ENCODE results near the gene ATP8B4. TPM values are rescaled to one million over a fixed set of nuclear protein-coding genes. Genes with fewer than 3 reads are reported as not detected.

The ATP8B4 gene
- total and polyA plus RNA-seq, 2 of the 8 experiments (the other 6 are each of a cell fraction or from before 2014, with no cell fraction given): 0.17 to 0.24 TPM

DNA sequence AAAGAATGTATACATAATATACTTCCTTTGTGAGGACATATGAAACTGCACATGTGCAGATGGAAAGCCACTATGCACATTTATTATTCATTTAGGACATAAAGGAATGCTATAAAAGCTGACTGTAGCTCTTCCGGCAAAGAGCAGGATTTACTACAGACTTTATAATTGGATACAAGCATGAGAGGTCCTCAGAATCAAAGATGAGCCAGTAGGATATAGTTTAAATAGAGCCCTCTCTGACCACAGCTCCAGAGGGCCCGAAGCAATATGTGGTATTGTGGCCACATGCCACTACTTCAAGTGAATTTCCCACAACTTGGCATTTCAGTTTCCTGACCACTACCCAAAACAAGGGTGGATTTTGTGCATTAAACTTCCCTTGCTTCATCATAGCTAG lies 140.9 kb downstream of the ATP8B4 start (continued):
- TF ChIP-seq, protein P1, sequence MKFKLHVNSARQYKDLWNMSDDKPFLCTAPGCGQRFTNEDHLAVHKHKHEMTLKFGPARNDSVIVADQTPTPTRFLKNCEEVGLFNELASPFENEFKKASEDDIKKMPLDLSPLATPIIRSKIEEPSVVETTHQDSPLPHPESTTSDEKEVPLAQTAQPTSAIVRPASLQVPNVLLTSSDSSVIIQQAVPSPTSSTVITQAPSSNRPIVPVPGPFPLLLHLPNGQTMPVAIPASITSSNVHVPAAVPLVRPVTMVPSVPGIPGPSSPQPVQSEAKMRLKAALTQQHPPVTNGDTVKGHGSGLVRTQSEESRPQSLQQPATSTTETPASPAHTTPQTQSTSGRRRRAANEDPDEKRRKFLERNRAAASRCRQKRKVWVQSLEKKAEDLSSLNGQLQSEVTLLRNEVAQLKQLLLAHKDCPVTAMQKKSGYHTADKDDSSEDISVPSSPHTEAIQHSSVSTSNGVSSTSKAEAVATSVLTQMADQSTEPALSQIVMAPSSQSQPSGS (IDR thresholded peaks at IDR 0.05; ENCODE audit: low read length): no peak
- TF ChIP-seq RBBP5 (IDR thresholded peaks at IDR 0.05; ENCODE audit: borderline replicate concordance, low read depth, low read length) (no peak), EZH2 (IDR thresholded peaks at IDR 0.05; ENCODE audit: low read depth, low read length, severe bottlenecking) (no peak), RFX5 (IDR thresholded peaks at IDR 0.05; ENCODE audit: borderline replicate concordance, low read depth, low read length) (no peak), CTBP2 (IDR thresholded peaks at IDR 0.05; ENCODE audit: borderline replicate concordance, insufficient read depth, insufficient read length, low read length) (no peak)
